ENCODE data around the gene HLA-DOB. TPM values are rescaled to one million over a fixed set of nuclear protein-coding genes. Genes with fewer than 3 reads are reported as not detected.

The HLA-DOB gene
- total RNA-seq, 3 donors from 2014 or later (not counting 1 experiment from before 2014, with no cell fraction given): 4.2 to 13.7 (median 10.4) TPM

DNA sequence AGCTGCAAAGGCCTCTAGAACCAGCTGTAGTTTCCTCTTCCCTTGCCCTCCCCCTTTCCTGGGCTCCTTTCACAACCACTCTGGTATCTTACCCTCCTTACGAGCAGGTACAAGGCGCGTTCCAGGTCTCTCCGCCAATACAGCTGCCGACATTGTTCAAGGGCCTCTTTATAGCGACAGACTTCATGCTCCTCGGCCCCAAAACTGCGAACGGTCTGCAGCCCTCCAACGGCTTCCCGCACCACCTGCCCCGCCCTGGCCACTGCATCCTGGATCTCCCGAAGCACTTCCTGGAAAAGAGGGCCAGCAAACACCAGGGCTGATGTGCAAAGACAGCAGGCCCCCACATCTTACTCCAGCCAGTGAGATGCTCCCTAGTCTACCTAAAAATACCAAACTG is 15.7 kb upstream of the HLA-DOB start:
- intact Hi-C loops (cut with micrococcal nuclease): no loop called here
- Histone ChIP-seq H3K4me3 (ENCODE audit: low read length) (no peak overlapping the region), H3K4me1 (ENCODE audit: control insufficient read depth, insufficient read depth, low read length) (peaks cover 6% of the 10 kb centered on the region), H3K27ac (ENCODE audit: low read length) (no peak overlapping the region), H3K9me3 (ENCODE audit: control insufficient read depth, insufficient read depth, low read length) (no peaks in the 10 kb centered on the region), H3K27me3 (ENCODE audit: control insufficient read depth, insufficient read depth, low read length) (no peaks in the 10 kb centered on the region), H3K36me3 (ENCODE audit: control insufficient read depth, insufficient read depth, low read length) (peaks cover 95% of the 10 kb centered on the region)
- Mint-ChIP-seq H3K9me3 (no peaks in the 10 kb centered on the region), H3K4me3 (no peak overlapping the region), H3K27ac (peak overlapping the region; percentile 25 to 47), H3K27me3 (ENCODE audit: low read depth in 2 of 2) (no peaks in the 10 kb centered on the region), H3K4me1 (peaks cover 36 to 53% of the 10 kb centered on the region in 2 donors), H3K36me3 (peaks cover 37% of the 10 kb centered on the region)
- TF ChIP-seq CTCF (IDR thresholded peaks at IDR 0.05): no peak
- DNase-seq (no peak), ATAC-seq (no peak)
- WGBS (ENCODE audit: insufficient coverage): 94% methylated on average over 13 of the region's 13 CpGs

GRCh38 chr6:32830936-32831335 is 14.1 kb upstream of the HLA-DOB start:
- ATAC-seq (no peak), DNase-seq (no peak)
- Mint-ChIP-seq H3K27me3 (ENCODE audit: low read depth in 2 of 2) (no peaks in the 10 kb centered on the region), H3K27ac (no peak overlapping the region), H3K36me3 (peaks cover 37% of the 10 kb centered on the region), H3K4me3 (no peak overlapping the region), H3K9me3 (no peaks in the 10 kb centered on the region), H3K4me1 (peaks cover 25 to 38% of the 10 kb centered on the region in 2 donors)
- WGBS (ENCODE audit: insufficient coverage): 86% methylated on average over 4 of the region's 5 CpGs
- H3K27me3 ChIP-seq (ENCODE audit: control insufficient read depth, insufficient read depth, low read length): no peaks in the 10 kb centered on the region
- no peak overlapping the region for H3K27ac ChIP-seq (ENCODE audit: low read length)
- peaks cover 87% of the 10 kb centered on the region for H3K36me3 ChIP-seq (ENCODE audit: control insufficient read depth, insufficient read depth, low read length)
- TF ChIP-seq CTCF (IDR thresholded peaks at IDR 0.05): no peak
- no peaks in the 10 kb centered on the region for H3K4me1 ChIP-seq (ENCODE audit: control insufficient read depth, insufficient read depth, low read length)
- H3K9me3 ChIP-seq (ENCODE audit: control insufficient read depth, insufficient read depth, low read length): no peaks in the 10 kb centered on the region
- H3K4me3 ChIP-seq (ENCODE audit: low read length): no peak overlapping the region
- intact Hi-C loops (cut with micrococcal nuclease): no loop called here

GRCh38 chr6:32830017-32830416 is 13.2 kb upstream of the HLA-DOB start:
- no peak overlapping the region for H3K4me3 ChIP-seq (ENCODE audit: low read length)
- intact Hi-C loops (cut with micrococcal nuclease): no loop called here
- H3K9me3 Mint-ChIP-seq: no peaks in the 10 kb centered on the region
- DNase-seq: no peak
- H3K27ac ChIP-seq (ENCODE audit: low read length): no peak overlapping the region
- peaks cover 78% of the 10 kb centered on the region for H3K36me3 ChIP-seq (ENCODE audit: control insufficient read depth, insufficient read depth, low read length)
- no peaks in the 10 kb centered on the region for H3K4me1 ChIP-seq (ENCODE audit: control insufficient read depth, insufficient read depth, low read length)
- peaks cover 36% of the 10 kb centered on the region for H3K36me3 Mint-ChIP-seq
- no peak for TF ChIP-seq CTCF (IDR thresholded peaks at IDR 0.05)
- no peaks in the 10 kb centered on the region for H3K27me3 ChIP-seq (ENCODE audit: control insufficient read depth, insufficient read depth, low read length)
- WGBS (ENCODE audit: insufficient coverage): 97% methylated on average over 5 of the region's 5 CpGs
- no peaks in the 10 kb centered on the region for H3K9me3 ChIP-seq (ENCODE audit: control insufficient read depth, insufficient read depth, low read length)
- H3K4me1 Mint-ChIP-seq: peaks cover 19 to 29% of the 10 kb centered on the region in 2 donors
- no peaks in the 10 kb centered on the region for H3K27me3 Mint-ChIP-seq (ENCODE audit: low read depth in 2 of 2)
- H3K4me3 Mint-ChIP-seq: no peak overlapping the region
- H3K27ac Mint-ChIP-seq: no peak overlapping the region
- ATAC-seq: no peak

DNA sequence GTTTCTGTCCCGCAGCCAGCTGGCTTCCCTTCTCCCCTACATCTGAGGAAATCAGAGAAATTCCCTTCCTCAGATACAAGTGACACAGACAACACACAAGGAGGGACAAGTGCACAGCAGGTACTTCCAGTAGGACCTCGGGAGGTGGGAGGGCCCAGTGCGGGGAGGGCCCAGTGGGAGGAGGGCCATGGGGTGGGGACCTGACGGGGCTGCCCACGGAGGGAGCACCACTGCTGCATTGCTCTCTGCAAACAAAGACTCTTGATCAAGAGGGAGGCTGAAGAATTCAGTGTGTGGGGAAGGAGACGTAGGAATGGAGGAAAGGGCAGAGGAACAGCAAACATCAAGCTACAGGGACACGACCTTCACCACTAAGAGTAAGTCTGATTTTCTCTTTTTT is 12.7 kb upstream of the HLA-DOB start:
- Mint-ChIP-seq H3K9me3 (no peaks in the 10 kb centered on the region), H3K27me3 (ENCODE audit: low read depth in 2 of 2) (no peaks in the 10 kb centered on the region), H3K4me3 (no peak overlapping the region), H3K36me3 (peaks cover 31% of the 10 kb centered on the region), H3K4me1 (peaks cover 15 to 24% of the 10 kb centered on the region in 2 donors), H3K27ac (no peak overlapping the region)
- H3K27ac ChIP-seq (ENCODE audit: low read length): no peak overlapping the region
- H3K27me3 ChIP-seq (ENCODE audit: control insufficient read depth, insufficient read depth, low read length): no peaks in the 10 kb centered on the region
- no peak for ATAC-seq
- H3K9me3 ChIP-seq (ENCODE audit: control insufficient read depth, insufficient read depth, low read length): no peaks in the 10 kb centered on the region
- intact Hi-C loops (cut with micrococcal nuclease): no loop called here
- no peaks in the 10 kb centered on the region for H3K4me1 ChIP-seq (ENCODE audit: control insufficient read depth, insufficient read depth, low read length)
- peaks cover 73% of the 10 kb centered on the region for H3K36me3 ChIP-seq (ENCODE audit: control insufficient read depth, insufficient read depth, low read length)
- DNase-seq: no peak
- 83% methylated on average over 7 of the region's 7 CpGs for WGBS (ENCODE audit: insufficient coverage)
- no peak for TF ChIP-seq CTCF (IDR thresholded peaks at IDR 0.05)
- H3K4me3 ChIP-seq (ENCODE audit: low read length): no peak overlapping the region
